Neural progenitor cell (in vitro differentiated cells): ENCODE results near the gene CDH23.

ENCODE experiments used
- CTCF ChIP-seq: fragments of 200-600 bp; sonication (generic); IDR thresholded peaks from 2 replicates; pipeline ENCODE4 v1.5.1; 2017; ENCODE audit warnings: antibody characterized with exemption, mild to moderate bottlenecking
- EZH2phosphoT487 ChIP-seq: fragments of 200-600 bp; sonication (generic); IDR thresholded peaks from 2 replicates; pipeline ENCODE4 v1.6.1; 2017; ENCODE audit warnings: antibody characterized with exemption

DNA sequence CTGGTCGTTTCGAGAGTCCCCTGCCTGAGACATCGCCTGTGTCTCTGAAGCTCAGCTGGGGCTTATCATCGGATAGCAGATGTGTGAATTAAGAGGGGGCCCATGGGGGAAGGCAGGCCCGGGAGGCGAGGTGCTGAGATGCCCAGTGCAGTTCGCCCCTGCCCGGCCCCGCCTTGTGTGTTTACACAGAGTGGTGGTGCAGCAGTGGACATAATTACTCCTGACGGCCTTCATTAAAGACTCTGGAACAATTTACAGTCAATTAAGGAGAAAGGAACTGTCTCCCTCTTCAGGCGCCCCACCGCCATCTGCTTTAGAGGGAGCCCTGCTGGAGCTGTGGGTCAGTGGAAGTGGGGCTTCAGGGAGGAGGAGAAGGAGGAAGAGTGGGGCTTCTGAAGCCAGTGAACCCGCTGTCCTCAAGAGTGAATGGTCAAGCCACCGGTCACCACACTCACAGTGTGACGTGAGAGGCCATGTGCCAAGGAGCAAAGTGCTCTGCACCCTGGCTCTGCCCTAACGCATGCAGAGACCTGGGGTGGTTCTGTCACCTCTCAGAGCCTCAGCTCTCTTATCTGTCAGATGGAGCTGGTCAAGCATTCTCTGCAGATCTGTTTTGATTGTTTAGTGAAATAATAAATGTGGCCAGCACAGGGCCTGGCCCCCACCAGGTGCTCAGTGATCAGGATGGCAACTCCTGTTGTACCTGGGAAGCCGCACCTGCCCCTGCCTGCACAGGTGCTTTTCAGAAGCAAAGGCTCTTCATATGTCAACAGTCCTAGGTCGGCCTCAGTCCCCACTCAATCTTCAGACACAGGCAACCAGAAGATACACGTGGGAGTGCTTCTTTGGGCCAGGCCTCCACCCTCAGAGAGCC is 65.6 kb downstream of the CDH23 start:
- TF ChIP-seq CTCF (no peak), EZH2phosphoT487 (no peak)
